ENCODE measurements around the gene CTXN2. TPM values are rescaled to one million over a fixed set of nuclear protein-coding genes. Genes with fewer than 3 reads are reported as not detected.

Gene CTXN2
- total and polyA plus RNA-seq, 2 experiments from 2014 or later = not detected

DNA sequence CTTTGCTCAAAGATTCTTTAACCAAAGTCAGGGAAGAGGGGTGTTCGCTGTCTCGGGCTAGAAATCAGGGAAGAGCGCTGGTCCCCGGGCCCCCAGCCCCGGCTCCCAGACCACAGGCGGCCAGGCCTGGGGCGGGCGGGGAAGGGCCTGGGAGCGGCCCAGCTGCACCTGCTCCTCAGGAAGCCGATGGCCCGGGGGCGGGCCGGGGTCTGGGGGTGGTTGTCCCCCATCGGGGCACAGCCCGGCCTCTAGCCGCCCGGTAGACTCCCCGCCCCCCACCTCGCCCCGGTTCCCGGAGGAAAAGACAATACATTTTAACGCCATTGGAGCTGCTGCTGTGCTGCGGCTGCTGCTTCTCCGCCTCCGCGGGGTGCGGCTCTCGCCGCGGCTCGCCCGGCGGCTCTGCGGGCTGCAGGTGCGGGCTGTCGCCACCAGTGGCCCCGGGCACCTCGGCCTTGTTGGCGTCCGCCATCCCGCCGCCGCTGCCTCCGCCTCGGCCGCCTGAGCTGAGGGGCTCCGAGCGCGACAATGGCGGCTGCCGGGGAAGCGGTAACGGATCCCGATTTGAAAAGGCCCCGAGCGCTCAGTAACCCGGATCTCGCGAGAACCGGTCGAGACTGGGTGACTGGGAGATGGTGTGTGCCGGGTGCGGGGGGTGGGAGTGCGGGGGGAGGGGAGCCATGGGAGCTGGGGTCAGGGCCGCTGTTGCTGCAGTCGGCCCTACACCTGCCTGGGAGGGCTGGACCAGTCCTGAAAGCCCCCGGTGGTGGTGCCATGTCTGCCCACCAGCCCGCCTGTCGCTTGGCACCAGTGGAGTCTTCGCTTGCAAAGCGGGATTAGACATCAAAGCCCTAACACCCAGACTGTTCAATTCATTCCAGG is 13.5 kb upstream of the CTXN2 start, which contains the start of gene MYEF2:
MYEF2 (minus strand) TSS at position 530 of the 882 bp plus-strand sequence; CDS start at position 472, 58 bp downstream.
- in situ Hi-C loops (cut with MboI) = no loop called here
- Histone ChIP-seq H3K36me3 (ENCODE audit: low read depth) (no peaks in the 10 kb centered on the region), H3K9me3 (ENCODE audit: low read depth) (no peaks in the 10 kb centered on the region), H2AFZ (peak within 1 kb of the TSS; percentile 84), H3K4me2 (ENCODE audit: unreplicated experiment) (peak within 1 kb of the TSS; percentile 82), H3K9me2 (ENCODE audit: insufficient read depth) (no peaks in the 10 kb centered on the region), H3K4me1 (ENCODE audit: insufficient read depth) (peaks cover 5% of the 10 kb centered on the region; the same call in 1 of the 2 replicates), H3K4me3 (peak within 1 kb of the TSS; percentile 76), H3K79me2 (ENCODE audit: insufficient read depth) (no peaks in the 10 kb centered on the region), H3F3A (ENCODE audit: insufficient read depth) (no peaks in the 10 kb centered on the region), H3K27me3 (replicated peaks; ENCODE audit: insufficient read depth) (peaks cover 11% of the 10 kb centered on the region; the same call in 1 of the 2 replicates), H3K27ac (no peak within 1 kb of the TSS), H4K20me1 (ENCODE audit: insufficient read depth) (no peaks in the 10 kb centered on the region), H3K9ac (peak within 1 kb of the TSS; percentile 59)
- no peak for TF ChIP-seq EZH2 (IDR thresholded peaks at IDR 0.05; ENCODE audit: insufficient read depth, poor library complexity, severe bottlenecking)
- no peak for TF ChIP-seq EZH2phosphoT487 (IDR thresholded peaks at IDR 0.05; ENCODE audit: insufficient read depth, low read depth)
- DNase-seq = peak; percentile 65
- WGBS, 2 experiments (ENCODE audit: low coverage in 1 of 2, low lambda C conversion rate in 2 of 2, missing lambda C conversion rate in 2 of 2) = 3 to 4% methylated on average over 37 to 70 of the region's 71 CpGs

DNA sequence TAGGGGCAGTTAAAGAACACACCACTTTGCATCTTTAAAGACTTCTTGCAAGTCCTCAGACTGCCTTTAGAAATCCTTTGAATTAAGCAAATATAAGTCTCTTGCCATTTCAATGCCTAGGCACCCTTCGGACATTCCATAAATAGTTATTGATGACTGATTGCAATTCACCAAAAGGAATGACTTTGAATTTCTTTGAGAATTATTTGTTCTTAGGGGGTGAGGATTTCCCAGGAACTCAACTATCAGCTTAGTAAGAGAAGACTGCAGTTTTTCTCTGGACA is 12.9 kb upstream of the CTXN2 start:
- Histone ChIP-seq H3K27ac (no peak overlapping the region), H3K9me2 (ENCODE audit: insufficient read depth) (no peaks in the 10 kb centered on the region), H3K4me3 (peak overlapping the region; percentile 76), H3F3A (ENCODE audit: insufficient read depth) (no peaks in the 10 kb centered on the region), H4K20me1 (ENCODE audit: insufficient read depth) (no peaks in the 10 kb centered on the region), H3K9ac (no peak overlapping the region), H3K9me3 (ENCODE audit: low read depth) (no peaks in the 10 kb centered on the region), H3K4me2 (ENCODE audit: unreplicated experiment) (peak overlapping the region; percentile 82), H3K79me2 (ENCODE audit: insufficient read depth) (no peaks in the 10 kb centered on the region), H3K27me3 (replicated peaks; ENCODE audit: insufficient read depth) (peaks cover 11% of the 10 kb centered on the region; the same call in 1 of the 2 replicates), H3K4me1 (ENCODE audit: insufficient read depth) (peaks cover 5% of the 10 kb centered on the region; the same call in 1 of the 2 replicates), H2AFZ (peak overlapping the region; percentile 84), H3K36me3 (ENCODE audit: low read depth) (no peaks in the 10 kb centered on the region)
- WGBS, 2 experiments (ENCODE audit: low coverage in 1 of 2, low lambda C conversion rate in 2 of 2, missing lambda C conversion rate in 2 of 2) = 94 to 100% methylated on average over 1 of the region's 1 CpG
- DNase-seq = no peak
- in situ Hi-C loops (cut with MboI) = no loop called here
- no peak for TF ChIP-seq EZH2 (IDR thresholded peaks at IDR 0.05; ENCODE audit: insufficient read depth, poor library complexity, severe bottlenecking)
- no peak for TF ChIP-seq EZH2phosphoT487 (IDR thresholded peaks at IDR 0.05; ENCODE audit: insufficient read depth, low read depth)

DNA sequence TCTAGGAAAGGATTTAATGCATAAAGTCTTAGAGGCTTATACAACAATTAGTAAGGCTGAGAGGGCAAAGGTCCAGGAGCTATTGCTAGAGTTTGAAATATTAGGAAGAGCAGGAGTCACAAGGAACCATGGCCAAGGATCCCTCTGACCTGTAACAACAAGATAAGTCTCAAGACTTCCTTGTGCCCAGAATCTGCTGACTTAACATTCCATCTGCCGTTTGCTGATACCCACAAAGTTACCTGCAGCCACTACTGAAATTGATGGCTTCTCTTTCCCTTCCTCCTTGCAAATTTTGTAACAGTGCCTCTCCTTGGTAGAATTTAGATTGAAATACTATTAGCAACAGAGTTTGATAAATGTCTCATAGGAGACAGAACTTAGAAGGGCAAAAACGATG is 8.7 kb upstream of the CTXN2 start:
- Histone ChIP-seq H3K9me2 (ENCODE audit: insufficient read depth) (no peaks in the 10 kb centered on the region), H3K9ac (no peak overlapping the region), H3K36me3 (ENCODE audit: low read depth) (no peaks in the 10 kb centered on the region), H3K4me2 (ENCODE audit: unreplicated experiment) (no peak overlapping the region), H4K20me1 (ENCODE audit: insufficient read depth) (no peaks in the 10 kb centered on the region), H3K4me3 (no peak overlapping the region), H3K27me3 (replicated peaks; ENCODE audit: insufficient read depth) (peaks cover 11% of the 10 kb centered on the region; the same call in 1 of the 2 replicates), H3F3A (ENCODE audit: insufficient read depth) (no peaks in the 10 kb centered on the region), H3K79me2 (ENCODE audit: insufficient read depth) (no peaks in the 10 kb centered on the region), H3K4me1 (ENCODE audit: insufficient read depth) (no peaks in the 10 kb centered on the region), H2AFZ (no peak overlapping the region), H3K9me3 (ENCODE audit: low read depth) (no peaks in the 10 kb centered on the region), H3K27ac (no peak overlapping the region)
- in situ Hi-C loops (cut with MboI) = no loop called here
- 40 to 49% methylated on average over 2 of the region's 2 CpGs for WGBS, 2 experiments (ENCODE audit: low coverage in 1 of 2, low lambda C conversion rate in 2 of 2, missing lambda C conversion rate in 2 of 2)
- no peak for DNase-seq
- TF ChIP-seq EZH2phosphoT487 (IDR thresholded peaks at IDR 0.05; ENCODE audit: insufficient read depth, low read depth) (no peak), EZH2 (IDR thresholded peaks at IDR 0.05; ENCODE audit: insufficient read depth, poor library complexity, severe bottlenecking) (no peak)

DNA sequence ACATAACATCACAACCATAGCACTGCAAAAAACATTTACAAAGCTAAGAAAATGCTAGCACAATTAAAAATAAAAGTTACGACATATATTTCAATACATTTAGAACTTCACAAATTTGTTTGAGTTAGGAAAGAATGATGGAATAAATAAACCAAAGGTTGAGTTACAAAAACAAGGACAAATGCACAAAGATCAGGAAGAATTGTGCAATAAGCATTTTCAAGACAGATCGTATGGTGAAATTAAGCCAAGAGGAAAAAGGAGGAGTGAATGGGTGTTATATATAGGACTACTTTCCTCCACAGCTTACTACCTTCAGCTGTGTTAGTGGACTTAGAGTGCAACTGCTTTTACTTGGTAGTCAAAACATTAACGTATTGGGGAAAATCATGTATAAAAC is 5.9 kb upstream of the CTXN2 start:
- Histone ChIP-seq H3K79me2 (ENCODE audit: insufficient read depth) (no peaks in the 10 kb centered on the region), H3K4me1 (ENCODE audit: insufficient read depth) (no peaks in the 10 kb centered on the region), H3K9me3 (ENCODE audit: low read depth) (no peaks in the 10 kb centered on the region), H3K4me3 (no peak overlapping the region), H2AFZ (no peak overlapping the region), H3K27me3 (replicated peaks; ENCODE audit: insufficient read depth) (no peaks in the 10 kb centered on the region), H4K20me1 (ENCODE audit: insufficient read depth) (no peaks in the 10 kb centered on the region), H3K36me3 (ENCODE audit: low read depth) (no peaks in the 10 kb centered on the region), H3K4me2 (ENCODE audit: unreplicated experiment) (no peak overlapping the region), H3F3A (ENCODE audit: insufficient read depth) (no peaks in the 10 kb centered on the region), H3K9me2 (ENCODE audit: insufficient read depth) (no peaks in the 10 kb centered on the region), H3K9ac (no peak overlapping the region), H3K27ac (no peak overlapping the region)
- TF ChIP-seq EZH2phosphoT487 (IDR thresholded peaks at IDR 0.05; ENCODE audit: insufficient read depth, low read depth) (no peak), EZH2 (IDR thresholded peaks at IDR 0.05; ENCODE audit: insufficient read depth, poor library complexity, severe bottlenecking) (no peak)
- no peak for DNase-seq
- in situ Hi-C loops (cut with MboI) = no loop called here
- 30 to 32% methylated on average over 3 of the region's 3 CpGs for WGBS, 2 experiments (ENCODE audit: low coverage in 1 of 2, low lambda C conversion rate in 2 of 2, missing lambda C conversion rate in 2 of 2)
